Activated B cell treated with CpG ODN at 0.5 μM for 24 hours (primary cell): ENCODE results near the gene KHK. TPM values are rescaled to one million over a fixed set of nuclear protein-coding genes. Genes with fewer than 3 reads are reported as not detected.
"Not testable (repeated sequence)": the region's sequence is repeated elsewhere in the genome, so short reads cannot be mapped to it uniquely, and the experiment has no call there.

ENCODE experiments used
- ATAC-seq: fragments of 200-7000 bp; cut with Tn5 transposase; one replicate; pipeline ENCODE4 v1.10.0; 2021; ENCODE audit warnings: low read depth, mild to moderate bottlenecking, moderate library complexity
- CTCF ChIA-PET: fragments of 350-600 bp; sonication (Branson Sonifier 250); formaldehyde crosslinking; loops from one replicate; lab custom pipeline; 2021; ENCODE audit warnings: antibody characterized with exemption; lab: Charles Lee
- POLR2A ChIA-PET: fragments of 350-600 bp; sonication (Branson Sonifier 250); formaldehyde crosslinking; loops from one replicate; lab custom pipeline; 2021; ENCODE audit warnings: antibody characterized with exemption; lab: Charles Lee
- DNase-seq: peaks from one replicate; pipeline ENCODE4 v3.0.0; 2022
- H3K27ac Mint-ChIP-seq: one replicate; pipeline ENCODE4 v1.8.0; 2020; ENCODE audit warnings: mixed read lengths
- H3K27me3 Mint-ChIP-seq: one replicate; pipeline ENCODE4 v1.8.0; 2021; ENCODE audit warnings: mixed read lengths
- H3K36me3 Mint-ChIP-seq: one replicate; pipeline ENCODE4 v1.8.0; 2021; ENCODE audit warnings: low read depth, mixed read lengths
- H3K4me1 Mint-ChIP-seq: one replicate; pipeline ENCODE4 v1.8.0; 2021; ENCODE audit warnings: mixed read lengths
- H3K4me3 Mint-ChIP-seq: one replicate; pipeline ENCODE4 v1.8.0; 2020; ENCODE audit warnings: mild to moderate bottlenecking, mixed read lengths
- H3K9me3 Mint-ChIP-seq: one replicate; pipeline ENCODE4 v1.8.0; 2020; ENCODE audit warnings: mixed read lengths
- CTCF ChIP-seq: fragments of 200-600 bp; IDR thresholded peaks from one replicate; pipeline ENCODE4 v1.8.0; 2022; ENCODE audit warnings: antibody characterized with exemption, mild to moderate bottlenecking
- intact Hi-C: fragments of 100-400 bp; cut with micrococcal nuclease; formaldehyde crosslinking; loops from one replicate; pipeline ENCODE4 v1.15.1; 2024
- total RNA-seq: library from RNA; stranded (reverse); gene quantifications from 2 replicates; pipeline ENCODE4 v1.2.3, GENCODE V29; 2022

KHK gene
- total RNA-seq, 1 donor from 2014 or later = 2.6 TPM

GRCh38 chr2:27074738-27075565, 11.6 kb upstream of the KHK start:
- Mint-ChIP-seq H3K36me3 (peaks cover 6% of the 10 kb centered on the region), H3K4me1 (peaks cover 55% of the 10 kb centered on the region), H3K4me3 (peak overlapping the region; percentile 25), H3K27ac (peak overlapping the region; percentile 73), H3K27me3 (no peaks in the 10 kb centered on the region), H3K9me3 (no peaks in the 10 kb centered on the region)
- TF ChIP-seq CTCF = no peak
- DNase-seq (no peak), ATAC-seq (no peak)
- CTCF ChIA-PET = no interaction called here
- intact Hi-C loops = no loop called here
- POLR2A ChIA-PET = interaction anchor here (0.6 to 13.9 kb wide), 4 partner anchors 9 to 239 kb away, joined by 3 to 204 read pairs (median 9); partner anchors contain the start of gene AGBL5

- ATAC-seq, H3K36me3 Mint-ChIP-seq, CTCF ChIA-PET, H3K9me3 Mint-ChIP-seq, H3K27me3 Mint-ChIP-seq, DNase-seq, intact Hi-C loops: not testable (repeated sequence)
- POLR2A ChIA-PET = interaction anchor here (0.6 to 13.9 kb wide), 4 partner anchors 8 to 302 kb away, joined by 3 to 204 read pairs (median 4); partner anchors contain the start of gene AGBL5
- H3K4me1 Mint-ChIP-seq = peaks cover 50% of the 10 kb centered on the region
- H3K4me3 Mint-ChIP-seq = peak overlapping the region; percentile 25
- peak overlapping the region; percentile 73 for H3K27ac Mint-ChIP-seq
Observed at GRCh38 chr2:27075566-27075871, 11.1 kb upstream of the KHK start.

GRCh38 chr2:27076323-27076722, 10.2 kb upstream of the KHK start:
- no peak overlapping the region for H3K4me3 Mint-ChIP-seq
- H3K27ac Mint-ChIP-seq = peak overlapping the region; percentile 67
- H3K36me3 Mint-ChIP-seq = no peaks in the 10 kb centered on the region
- H3K27me3 Mint-ChIP-seq = no peaks in the 10 kb centered on the region
- peaks cover 48% of the 10 kb centered on the region for H3K4me1 Mint-ChIP-seq
- ChIA-PET POLR2A (interaction anchor here (0.7 kb wide), 1 partner anchor 25 kb away, joined by 3 read pairs; no protein-coding TSS in a partner anchor), CTCF (no interaction called here)
- DNase-seq = no peak
- intact Hi-C loops = no loop called here
- H3K9me3 Mint-ChIP-seq = no peaks in the 10 kb centered on the region
- ATAC-seq = no peak
- no peak for TF ChIP-seq CTCF

GRCh38 chr2:27077231-27077630, 9.3 kb upstream of the KHK start:
- TF ChIP-seq CTCF = no peak
- Mint-ChIP-seq H3K27me3 (no peaks in the 10 kb centered on the region), H3K4me1 (peaks cover 50% of the 10 kb centered on the region), H3K36me3 (no peaks in the 10 kb centered on the region), H3K4me3 (no peak overlapping the region), H3K27ac (peak overlapping the region; percentile 41), H3K9me3 (no peaks in the 10 kb centered on the region)
- intact Hi-C loops = no loop called here
- ATAC-seq (no peak), DNase-seq (no peak)
- ChIA-PET CTCF (no interaction called here), POLR2A (interaction anchor here (0.6 to 0.7 kb wide), 2 partner anchors 26 to 292 kb away, joined by 3 to 7 read pairs; no protein-coding TSS in a partner anchor)

GRCh38 chr2:27078267-27079194, 8.0 kb upstream of the KHK start, which contains the start of gene EMILIN1:
EMILIN1 (plus strand) TSS chr2:27078615; CDS start chr2:27079066, 451 bp downstream.
- intact Hi-C loops = no loop called here
- TF ChIP-seq CTCF = no peak
- Mint-ChIP-seq H3K36me3 (no peaks in the 10 kb centered on the region), H3K4me1 (peaks cover 41% of the 10 kb centered on the region), H3K27me3 (no peaks in the 10 kb centered on the region), H3K27ac (peak within 1 kb of the TSS; percentile 41), H3K9me3 (no peaks in the 10 kb centered on the region), H3K4me3 (no peak within 1 kb of the TSS)
- ChIA-PET CTCF (no interaction called here), POLR2A (interaction anchor here (0.9 kb wide), 1 partner anchor 15 kb away, joined by 3 read pairs; no protein-coding TSS in a partner anchor)
- ATAC-seq = no peak
- no peak for DNase-seq
